Psoas muscle (tissue), 8 donors: ENCODE data around the gene CRLF2. TPM values are rescaled to one million over a fixed set of nuclear protein-coding genes. Genes with fewer than 3 reads are reported as not detected.
A peak's percentile ranks its signal among the peaks of the same experiment; 100 is the strongest.
"Not testable (repeated sequence)": the region's sequence is repeated elsewhere in the genome, so short reads cannot be mapped to it uniquely, and the experiment has no call there.

Source experiments
- ATAC-seq, 4 donors: fragments of 200-7000 bp; cut with Tn5 transposase; one replicate each; pipeline ENCODE4 v1.9.1; 2020; ENCODE audit warnings: moderate library complexity in 3 of 4, mild to moderate bottlenecking in 2 of 4
- DNase-seq, 2 donors: peaks; one replicate each; pipeline ENCODE4 v3.0.0-alpha.2; 2020
- H3K27ac ChIP-seq: fragments of 200-600 bp; one replicate; pipeline ENCODE4 v1.8.0; 2022
- H3K27me3 ChIP-seq, 3 donors: fragments of 200-600 bp in 1 of 3; one replicate each; pipeline versions ENCODE4 v1.6.1 to v1.8.0; 2013 to 2022; ENCODE audit warnings: low read length in 2 of 3, mild to moderate bottlenecking in 2 of 3, moderate library complexity in 1 of 3; ENCODE audit not compliant: insufficient read depth in 3 of 3
- H3K36me3 ChIP-seq, 2 donors: fragments of 200-600 bp in 1 of 2; one replicate each; pipeline versions ENCODE4 v1.6.1 to v1.8.0; 2013 to 2022; ENCODE audit warnings: low read depth in 1 of 2, mild to moderate bottlenecking in 1 of 2, moderate library complexity in 1 of 2; ENCODE audit not compliant: insufficient read depth in 1 of 2
- H3K4me1 ChIP-seq: fragments of 200-600 bp; one replicate; pipeline ENCODE4 v1.8.0; 2022
- H3K4me3 ChIP-seq: fragments of 200-600 bp; one replicate; pipeline ENCODE4 v1.8.0; 2022; ENCODE audit warnings: mild to moderate bottlenecking
- H3K9me3 ChIP-seq: fragments of 200-600 bp; one replicate; pipeline ENCODE4 v1.8.0; 2022
- CTCF ChIP-seq: fragments of 200-600 bp; IDR thresholded peaks from one replicate; pipeline ENCODE4 v1.8.0; 2022; ENCODE audit warnings: antibody characterized with exemption
- WGBS, 3 donors: extraction: QIAGEN DNeasy Blood & Tissue Kit; methylation state at CpG; one replicate each; pipeline versions ENCODE4 v1.1.6 to v1.1.7; 2013; 5-methylcytosine and 5-hydroxymethylcytosine counted together
- intact Hi-C, 2 donors: fragments of 100-400 bp; cut with DNase I; formaldehyde crosslinking; loops; one replicate each; pipeline versions ENCODE4 v1.11.0 to v1.14.2; 2022
- polyA plus RNA-seq, 3 donors: library from polyadenylated mRNA; stranded (reverse); fragments of 200-250 nt; gene quantifications; one replicate each; pipeline ENCODE4 v1.2.3, GENCODE V29; 2013
- total RNA-seq, 4 donors: library from RNA; stranded (reverse); fragmentation: NEBNext Ultra II Directional in 2 of 4; extraction: Animal tissue kit (Norgen Biotek cat#: 25700) in 2 of 4; gene quantifications; one replicate each; pipeline versions ENCODE4 v1.2.1 to v1.2.4, GENCODE V29; 2021 to 2023
- donor health status: healthy with polysubstance abuse.
- donor health status: DM: no; HTN: no; CAD: no; lungs with moderate emphysema.
- donor health status: Bipolar disorder and iron deficiency.
- donor health status: healthy.
- donor health status: DM: yes; HTN: yes; CAD: no.
- donor health status: DM: no; HTN: no; CAD: no.
- donor health status: DM: no; HTN: no; CAD: no.
- donor health status: DM: yes; HTN: yes; CAD: no.

CRLF2 gene
- total and polyA plus RNA-seq, 7 donors: 0.13 to 0.15 TPM; not detected in 5

- intact Hi-C loops: no loop called here
- Histone ChIP-seq H3K4me1 (no peaks in the 10 kb centered on the region), H3K27ac (no peak overlapping the region), H3K36me3 (no peaks in the 10 kb centered on the region), H3K4me3 (no peak overlapping the region), H3K9me3 (no peaks in the 10 kb centered on the region), H3K27me3 (peaks cover 0 to 11% (median 1%) of the 10 kb centered on the region in 3 donors)
- no peak for DNase-seq
- 1 to 3% (median 1%) methylated on average over 32 to 34 of the region's 34 CpGs for WGBS, 3 donors
- TF ChIP-seq CTCF: no peak
- ATAC-seq: no peak
These were observed 36.0 kb upstream of the CRLF2 start for GRCh38 chrX:1248331-1249061.

- intact Hi-C loops: no loop called here
- 12 to 14% (median 14%) methylated on average over 18 of the region's 18 CpGs for WGBS, 3 donors
- H3K4me1 ChIP-seq: no peaks in the 10 kb centered on the region
- no peaks in the 10 kb centered on the region for H3K9me3 ChIP-seq
- H3K36me3 ChIP-seq: no peaks in the 10 kb centered on the region
- DNase-seq (peak; percentile 54 to 75), ATAC-seq (no peak)
- no peak overlapping the region for H3K4me3 ChIP-seq
- TF ChIP-seq CTCF: peak; percentile 59
- peaks cover 0 to 11% (median 1%) of the 10 kb centered on the region in 3 donors for H3K27me3 ChIP-seq
- H3K27ac ChIP-seq: no peak overlapping the region
These were observed 34.4 kb upstream of the CRLF2 start for GRCh38 chrX:1246816-1247215.

- DNase-seq (no peak), ATAC-seq (no peak)
- Histone ChIP-seq H3K36me3 (no peaks in the 10 kb centered on the region), H3K4me1 (no peaks in the 10 kb centered on the region), H3K27me3 (peaks cover 0 to 9% (median 0%) of the 10 kb centered on the region in 3 donors), H3K27ac (no peak overlapping the region), H3K4me3 (no peak overlapping the region), H3K9me3 (no peaks in the 10 kb centered on the region)
- intact Hi-C loops: no loop called here
- 14 to 18% (median 18%) methylated on average over 12 to 13 of the region's 13 CpGs for WGBS, 3 donors
- no peak for TF ChIP-seq CTCF
These were observed 32.0 kb upstream of the CRLF2 start for GRCh38 chrX:1244164-1245076.

GRCh38 chrX:1242891-1243402 lies 30.5 kb upstream of the CRLF2 start:
- no peaks in the 10 kb centered on the region for H3K36me3 ChIP-seq
- H3K4me1 ChIP-seq: no peaks in the 10 kb centered on the region
- no peak overlapping the region for H3K27ac ChIP-seq
- H3K9me3 ChIP-seq: no peaks in the 10 kb centered on the region
- TF ChIP-seq CTCF: no peak
- H3K4me3 ChIP-seq: no peak overlapping the region
- 39 to 57% (median 49%) methylated on average over 8 of the region's 8 CpGs for WGBS, 3 donors
- H3K27me3 ChIP-seq: peaks cover 0 to 4% (median 0%) of the 10 kb centered on the region in 3 donors
- DNase-seq (no peak), ATAC-seq (no peak)
- intact Hi-C loops: no loop called here

GRCh38 chrX:1240551-1240950 lies 28.1 kb upstream of the CRLF2 start:
- intact Hi-C loops, ATAC-seq, H3K9me3 ChIP-seq, H3K36me3 ChIP-seq, H3K27ac ChIP-seq, H3K27me3 ChIP-seq, DNase-seq, H3K4me3 ChIP-seq, H3K4me1 ChIP-seq: not testable (repeated sequence)
- WGBS, 3 donors: 77 to 96% (median 85%) methylated on average over 9 of the region's 10 CpGs
